CD14-positive monocyte (primary cell): ENCODE results near the gene SOST. TPM values are rescaled to one million over a fixed set of nuclear protein-coding genes. Genes with fewer than 3 reads are reported as not detected.

Source experiments
- DNase-seq, 3 donors: peaks; one replicate each; pipeline ENCODE4 v3.0.0-alpha.2; 2011 to 2022
- H2AFZ ChIP-seq: 2 replicates; pipeline ENCODE4 v1.6.0; 2012; ENCODE audit warnings: mild to moderate bottlenecking, low read depth, low read length, inconsistent platforms; ENCODE audit not compliant: insufficient read depth, poor library complexity, severe bottlenecking
- H3K27ac ChIP-seq, 2 donors: 1 replicate in 1 of 2; 2 replicates in 1 of 2; pipeline ENCODE4 v1.5.1; 2012 to 2013; ENCODE audit warnings: low read length in 2 of 2, control low read depth in 1 of 2, inconsistent platforms in 1 of 2, low read depth in 1 of 2, mild to moderate bottlenecking in 1 of 2
- H3K27me3 ChIP-seq, 2 donors: one replicate each; pipeline versions ENCODE4 v1.6.0 to v1.6.1; 2011 to 2013; ENCODE audit warnings: low read length in 2 of 2; ENCODE audit not compliant: control insufficient read depth in 2 of 2, insufficient read depth in 2 of 2
- H3K36me3 ChIP-seq, 2 donors: replicated peaks in 1 of 2; 1 replicate in 1 of 2; 2 replicates in 1 of 2; pipeline versions ENCODE4 v1.5.1 to v1.6.1; 2012 to 2013; ENCODE audit warnings: low read length in 2 of 2, control low read depth in 1 of 2, inconsistent platforms in 1 of 2, mild to moderate bottlenecking in 1 of 2; ENCODE audit not compliant: insufficient read depth in 2 of 2, control insufficient read depth in 1 of 2
- H3K4me1 ChIP-seq, 2 donors: 1 replicate in 1 of 2; 2 replicates in 1 of 2; pipeline versions ENCODE4 v1.5.1 to v1.6.1; 2012 to 2013; ENCODE audit warnings: low read length in 2 of 2, control low read depth in 1 of 2, inconsistent platforms in 1 of 2, mild to moderate bottlenecking in 1 of 2, moderate library complexity in 1 of 2; ENCODE audit not compliant: insufficient read depth in 2 of 2, control insufficient read depth in 1 of 2
- H3K4me2 ChIP-seq: replicated peaks from 2 replicates; pipeline ENCODE3; 2012; ENCODE audit warnings: low read length, moderate library complexity, mild to moderate bottlenecking; ENCODE audit not compliant: poor library complexity, severe bottlenecking; ENCODE audit errors: extremely low read depth
- H3K4me3 ChIP-seq, 3 experiments: fragments of 200-600 bp in 1 of 3; sonication (generic) in 1 of 3; replicated peaks in 1 of 3; 1 replicate in 2 of 3; 2 replicates in 1 of 3; pipeline ENCODE4 v1.5.1; 2011 to 2013; ENCODE audit warnings: low read length in 3 of 3, mild to moderate bottlenecking in 3 of 3, control low read depth in 2 of 3, low read depth in 2 of 3, inconsistent platforms in 1 of 3, moderate library complexity in 1 of 3
- H3K79me2 ChIP-seq: 2 replicates; pipeline ENCODE4 v1.6.0; 2012; ENCODE audit warnings: mild to moderate bottlenecking, control low read depth, inconsistent platforms, low read length, moderate library complexity; ENCODE audit not compliant: insufficient read depth
- H3K9ac ChIP-seq: 2 replicates; pipeline ENCODE4 v1.6.0; 2017; ENCODE audit warnings: low read length, mild to moderate bottlenecking; ENCODE audit not compliant: insufficient read depth, poor library complexity, severe bottlenecking
- H3K9me3 ChIP-seq, 2 donors: replicated peaks in 1 of 2; 1 replicate in 1 of 2; 2 replicates in 1 of 2; pipeline versions ENCODE4 v1.5.1 to v1.6.1; 2012 to 2013; ENCODE audit warnings: low read length in 2 of 2, control low read depth in 1 of 2; ENCODE audit not compliant: control insufficient read depth in 1 of 2, insufficient read depth in 1 of 2
- H4K20me1 ChIP-seq: 2 replicates; pipeline ENCODE4 v1.6.0; 2012; ENCODE audit warnings: mild to moderate bottlenecking, low read length, control low read depth, moderate library complexity; ENCODE audit not compliant: insufficient read depth
- H3K27ac Mint-ChIP-seq, 7 donors: one replicate each; pipeline ENCODE4 v1.8.0; 2020; ENCODE audit warnings: mild to moderate bottlenecking in 7 of 7, mixed read lengths in 7 of 7, moderate library complexity in 6 of 7, inconsistent platforms in 2 of 7
- H3K27me3 Mint-ChIP-seq, 3 donors: one replicate each; pipeline ENCODE4 v1.8.0; 2021 to 2022; ENCODE audit warnings: low read depth in 3 of 3, mild to moderate bottlenecking in 3 of 3, mixed read lengths in 3 of 3, moderate library complexity in 3 of 3, inconsistent platforms in 1 of 3
- H3K36me3 Mint-ChIP-seq, 2 donors: one replicate each; pipeline ENCODE4 v1.8.0; 2020; ENCODE audit warnings: mixed read lengths in 2 of 2, inconsistent platforms in 1 of 2, mild to moderate bottlenecking in 1 of 2
- H3K4me1 Mint-ChIP-seq: one replicate; pipeline ENCODE4 v1.8.0; 2020; ENCODE audit warnings: mild to moderate bottlenecking, mixed read lengths
- H3K4me3 Mint-ChIP-seq, 2 donors: one replicate each; pipeline ENCODE4 v1.8.0; 2020; ENCODE audit warnings: mild to moderate bottlenecking in 2 of 2, mixed read lengths in 2 of 2, moderate library complexity in 1 of 2
- H3K9me3 Mint-ChIP-seq, 7 donors: one replicate each; pipeline ENCODE4 v1.8.0; 2020 to 2022; ENCODE audit warnings: mixed read lengths in 7 of 7, mild to moderate bottlenecking in 6 of 7, moderate library complexity in 6 of 7, inconsistent platforms in 2 of 7
- CTCF ChIP-seq: fragments of 200-600 bp; IDR thresholded peaks from one replicate; pipeline ENCODE4 v1.8.0; 2022; ENCODE audit warnings: antibody characterized with exemption, mild to moderate bottlenecking
- WGBS: methylation state at CpG from one replicate; pipeline ENCODE4 v1.1.5; 2013; ENCODE audit warnings: missing lambda C conversion rate; ENCODE audit not compliant: insufficient coverage; 5-methylcytosine and 5-hydroxymethylcytosine counted together
- intact Hi-C, 2 donors: fragments of 100-400 bp; cut with micrococcal nuclease; formaldehyde crosslinking; loops; one replicate each; pipeline versions ENCODE4 v1.15.0 to v1.15.1; 2023
- polyA plus RNA-seq, 3 donors: library from polyadenylated mRNA; depleted of rRNA in 1 of 3; unstranded in 2 of 3; stranded (reverse) in 1 of 3; fragments of 300-500 nt in 2 of 3; fragments of >200 nt in 1 of 3; fragmentation: Illumina TruSeq in 2 of 3; gene quantifications; 1 replicate in 2 of 3; 2 replicates in 1 of 3; pipeline ENCODE4 v1.2.3, GENCODE V29; 2012 to 2021

Gene SOST
- polyA plus RNA-seq, 3 donors: not detected

GRCh38 chr17:43769426-43769825 lies 10.8 kb upstream of the SOST start:
- peak in 1 of 3 donors; percentile 26 for DNase-seq
- Histone ChIP-seq H3K9me3 (no peaks in the 10 kb centered on the region), H3K36me3 (peaks cover 27 to 39% of the 10 kb centered on the region in 2 donors), H3K4me1 (peaks cover 81 to 82% of the 10 kb centered on the region in 2 donors), H3K4me2 (no peak overlapping the region), H3K9ac (no peak overlapping the region), H4K20me1 (peaks cover 20% of the 10 kb centered on the region), H3K27me3 (no peaks in the 10 kb centered on the region), H2AFZ (no peak overlapping the region), H3K4me3 (no peak overlapping the region), H3K27ac (peak overlapping the region; percentile 47 to 62), H3K79me2 (peaks cover 18% of the 10 kb centered on the region)
- Mint-ChIP-seq H3K9me3 (peaks cover 0 to 2% (median 0%) of the 10 kb centered on the region in 7 donors), H3K4me1 (peaks cover 89% of the 10 kb centered on the region), H3K36me3 (peaks cover 48 to 64% of the 10 kb centered on the region in 2 donors), H3K27ac (peak overlapping the region; percentile 45 to 90 (median 83)), H3K4me3 (no peak overlapping the region), H3K27me3 (peaks cover 0 to under 1% (median 0%) of the 10 kb centered on the region in 3 donors)
- no peak for TF ChIP-seq CTCF
- 36% methylated on average over 15 of the region's 16 CpGs for WGBS
- intact Hi-C loops: loop anchor here in 1 of 2 donors (5.0 kb wide), 1 partner anchor 187 kb away; no protein-coding TSS in a partner anchor

GRCh38 chr17:43768943-43769342 lies 10.4 kb upstream of the SOST start:
- Histone ChIP-seq H2AFZ (no peak overlapping the region), H3K27ac (peak overlapping the region; percentile 47 to 62), H3K9ac (no peak overlapping the region), H3K4me1 (peaks cover 81 to 82% of the 10 kb centered on the region in 2 donors), H3K36me3 (peaks cover 22 to 34% of the 10 kb centered on the region in 2 donors), H3K9me3 (no peaks in the 10 kb centered on the region), H3K27me3 (no peaks in the 10 kb centered on the region), H4K20me1 (peaks cover 20% of the 10 kb centered on the region), H3K79me2 (peaks cover 15% of the 10 kb centered on the region), H3K4me3 (peak overlapping the region in 1 of 3 experiments; percentile 27), H3K4me2 (peak overlapping the region; percentile 45)
- no peak for TF ChIP-seq CTCF
- Mint-ChIP-seq H3K4me1 (peaks cover 89% of the 10 kb centered on the region), H3K36me3 (peaks cover 44 to 59% of the 10 kb centered on the region in 2 donors), H3K27ac (peak overlapping the region in 6 of 7 donors; percentile 77 to 90 (median 84)), H3K27me3 (no peaks in the 10 kb centered on the region), H3K4me3 (peak overlapping the region in 1 of 2 donors; percentile 39), H3K9me3 (peaks cover 0 to 2% (median 0%) of the 10 kb centered on the region in 7 donors)
- DNase-seq: no peak
- WGBS: 40% methylated on average over 1 of the region's 7 CpGs
- intact Hi-C loops: loop anchor here in 1 of 2 donors (5.0 kb wide), 1 partner anchor 187 kb away; no protein-coding TSS in a partner anchor
